Measurements from ENCODE around the gene MT1B. TPM values are rescaled to one million over a fixed set of nuclear protein-coding genes. Genes with fewer than 3 reads are reported as not detected.

The MT1B gene
- total RNA-seq, result not detected

GRCh38 chr16:56651586-56651985 lies at the start of gene MT1B:
MT1B (plus strand) TSS chr16:56651886; CDS start chr16:56651954, 68 bp downstream.
- ChIA-PET CTCF (no interaction called here), POLR2A (no interaction called here)
- H3K4me3 Mint-ChIP-seq, result no peak within 1 kb of the TSS
- peaks cover 57% of the 10 kb centered on the region for H3K27me3 Mint-ChIP-seq
- H3K27ac Mint-ChIP-seq, result no peak within 1 kb of the TSS
- no peaks in the 10 kb centered on the region for H3K36me3 Mint-ChIP-seq (ENCODE audit: low read depth)
- H3K4me1 Mint-ChIP-seq, result no peaks in the 10 kb centered on the region
- no peak for DNase-seq
- no peaks in the 10 kb centered on the region for H3K9me3 Mint-ChIP-seq

DNA sequence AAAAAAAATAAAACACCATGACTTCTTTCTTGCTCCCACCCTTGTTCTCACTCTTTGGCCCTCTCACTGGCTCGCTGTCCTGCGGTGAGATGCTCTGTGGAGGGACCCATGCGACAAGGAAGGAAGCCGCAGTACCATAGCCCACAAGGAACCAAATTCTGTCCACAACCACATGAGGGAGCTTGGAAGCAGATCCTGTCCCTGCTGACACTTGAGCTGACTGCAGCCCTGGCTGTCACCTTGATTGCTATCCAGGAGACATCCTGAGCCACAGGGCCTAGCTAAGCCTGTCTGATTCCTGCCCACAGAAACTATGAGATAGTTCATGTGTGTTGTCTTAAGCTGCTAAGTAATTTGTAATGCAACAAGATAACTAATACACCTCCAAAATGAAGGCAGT lies 48.1 kb upstream of the MT1B start:
- peaks cover 20% of the 10 kb centered on the region for H3K4me1 Mint-ChIP-seq
- no peaks in the 10 kb centered on the region for H3K9me3 Mint-ChIP-seq
- peaks cover 18% of the 10 kb centered on the region for H3K27me3 Mint-ChIP-seq
- ChIA-PET CTCF (interaction anchor here (1.0 to 1.3 kb wide), 3 partner anchors 22 to 98 kb away, joined by 3 to 4 read pairs (median 3); partner anchors contain the start of gene MT1E), POLR2A (interaction anchor here (1.8 kb wide), 1 partner anchor 79 kb away, joined by 6 read pairs; no protein-coding TSS in a partner anchor)
- no peak for DNase-seq
- H3K36me3 Mint-ChIP-seq (ENCODE audit: low read depth), result no peaks in the 10 kb centered on the region
- no peak overlapping the region for H3K27ac Mint-ChIP-seq
- no peak overlapping the region for H3K4me3 Mint-ChIP-seq

GRCh38 chr16:56604966-56605365 lies 46.7 kb upstream of the MT1B start:
- ChIA-PET CTCF (interaction anchor here (0.5 to 0.7 kb wide), 2 partner anchors 38 to 813 kb away, joined by 3 to 5 read pairs; no protein-coding TSS in a partner anchor), POLR2A (interaction anchor here (4.7 to 7.4 kb wide), 2 partner anchors 20 to 78 kb away, joined by 29 to 96 read pairs; partner anchors contain the start of genes MT1E and MT1X)
- no peak for DNase-seq
- Mint-ChIP-seq H3K27ac (no peak overlapping the region), H3K4me3 (no peak overlapping the region), H3K9me3 (no peaks in the 10 kb centered on the region), H3K27me3 (peaks cover 18% of the 10 kb centered on the region), H3K36me3 (ENCODE audit: low read depth) (no peaks in the 10 kb centered on the region), H3K4me1 (peaks cover 30% of the 10 kb centered on the region)

GRCh38 chr16:56605475-56605874 lies 46.2 kb upstream of the MT1B start:
- ChIA-PET POLR2A (interaction anchor here (4.7 to 7.4 kb wide), 2 partner anchors 20 to 77 kb away, joined by 29 to 96 read pairs; partner anchors contain the start of genes MT1E and MT1X), CTCF (interaction anchor here (0.7 kb wide), 1 partner anchor 38 kb away, joined by 3 read pairs; no protein-coding TSS in a partner anchor)
- Mint-ChIP-seq H3K4me1 (peaks cover 33% of the 10 kb centered on the region), H3K27ac (no peak overlapping the region), H3K9me3 (no peaks in the 10 kb centered on the region), H3K4me3 (no peak overlapping the region), H3K27me3 (peaks cover 13% of the 10 kb centered on the region), H3K36me3 (ENCODE audit: low read depth) (no peaks in the 10 kb centered on the region)
- no peak for DNase-seq

DNA sequence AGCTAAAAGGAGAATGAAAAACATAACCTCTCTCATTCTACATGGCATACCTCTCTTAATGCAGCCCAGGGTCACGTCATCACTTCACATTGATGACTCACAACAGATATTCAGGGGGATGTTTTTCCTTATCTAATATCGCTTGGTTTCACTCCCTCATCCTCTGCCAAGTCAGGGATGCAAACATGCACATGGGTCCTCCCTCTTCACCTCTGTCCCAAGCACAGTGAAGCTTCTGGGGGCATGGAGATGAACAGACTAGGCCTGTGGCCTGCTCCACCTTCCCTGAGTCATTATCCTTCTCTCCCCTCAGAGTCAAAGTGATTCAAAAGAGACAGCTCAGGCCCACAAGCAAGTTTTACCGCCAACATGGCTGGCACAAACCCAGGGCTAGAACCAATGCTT lies 45.6 kb upstream of the MT1B start:
- Mint-ChIP-seq H3K4me1 (peaks cover 37% of the 10 kb centered on the region), H3K27ac (no peak overlapping the region), H3K9me3 (no peaks in the 10 kb centered on the region), H3K36me3 (ENCODE audit: low read depth) (no peaks in the 10 kb centered on the region), H3K27me3 (peaks cover 7% of the 10 kb centered on the region), H3K4me3 (no peak overlapping the region)
- DNase-seq, result no peak
- POLR2A ChIA-PET, result interaction anchor here (4.7 to 7.4 kb wide), 2 partner anchors 19 to 77 kb away, joined by 29 to 96 read pairs; partner anchors contain the start of genes MT1E and MT1X
- CTCF ChIA-PET, result no interaction called here

DNA sequence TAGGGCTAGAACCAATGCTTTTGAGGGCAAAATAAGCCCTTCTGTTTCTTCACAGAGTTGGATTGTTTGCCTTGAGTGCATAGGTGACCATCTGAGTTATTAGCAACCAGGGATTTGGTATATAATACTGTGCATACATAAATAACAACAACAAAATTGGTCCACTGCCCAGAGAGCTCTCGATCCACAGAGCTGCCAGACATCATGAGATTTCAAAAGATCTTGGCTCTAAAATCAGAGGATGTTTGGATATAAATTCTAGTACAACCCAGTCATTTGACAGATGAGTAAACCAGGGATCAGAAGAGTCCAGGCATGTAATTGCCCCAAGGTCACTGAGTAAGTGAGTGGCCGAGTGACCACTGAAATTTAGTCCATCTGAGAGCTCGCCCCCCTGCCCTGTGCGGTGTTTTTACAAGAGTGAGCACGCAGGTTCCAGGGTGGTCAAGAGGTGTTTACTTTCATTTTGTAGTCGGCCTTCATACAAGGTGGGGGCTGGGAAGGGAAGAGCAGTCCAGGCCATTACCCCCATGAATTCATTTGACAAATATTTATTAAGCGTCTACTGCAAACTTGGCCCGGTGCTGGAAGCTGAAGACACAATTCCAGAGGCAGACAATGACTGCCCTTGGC lies 45.1 kb upstream of the MT1B start:
- no peaks in the 10 kb centered on the region for H3K9me3 Mint-ChIP-seq
- peaks cover 3% of the 10 kb centered on the region for H3K27me3 Mint-ChIP-seq
- no peak overlapping the region for H3K27ac Mint-ChIP-seq
- ChIA-PET POLR2A (interaction anchor here (4.7 to 7.4 kb wide), 2 partner anchors 19 to 76 kb away, joined by 29 to 96 read pairs; partner anchors contain the start of genes MT1E and MT1X), CTCF (no interaction called here)
- no peak for DNase-seq
- H3K36me3 Mint-ChIP-seq (ENCODE audit: low read depth), result no peaks in the 10 kb centered on the region
- H3K4me1 Mint-ChIP-seq, result peaks cover 41% of the 10 kb centered on the region
- H3K4me3 Mint-ChIP-seq, result no peak overlapping the region

DNA sequence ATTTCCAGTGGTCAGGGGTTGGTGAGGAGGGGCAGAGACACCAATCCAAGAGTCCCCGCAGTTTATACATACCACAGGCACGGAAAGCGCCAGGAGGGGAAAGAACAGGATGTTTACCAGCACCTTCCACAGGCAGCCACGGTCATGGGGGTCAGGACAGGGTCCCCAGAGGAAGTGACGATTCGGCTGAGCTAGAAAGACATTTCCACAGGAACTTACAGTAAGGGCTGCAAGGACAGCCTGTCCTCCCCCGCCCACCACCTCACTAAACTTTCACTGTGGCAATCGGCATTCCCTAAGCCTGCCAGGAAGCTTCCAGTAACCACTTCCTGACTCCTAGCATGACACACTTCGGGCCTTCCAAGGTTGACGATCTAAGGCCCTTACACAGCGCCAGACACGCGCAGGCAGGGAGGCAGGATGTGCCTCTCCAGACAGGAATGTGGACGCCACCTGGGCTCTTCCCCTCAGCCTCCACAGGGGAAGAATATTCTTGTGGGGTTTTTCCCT lies 44.5 kb upstream of the MT1B start:
- Mint-ChIP-seq H3K36me3 (ENCODE audit: low read depth) (no peaks in the 10 kb centered on the region), H3K9me3 (no peaks in the 10 kb centered on the region), H3K27ac (no peak overlapping the region), H3K4me1 (peaks cover 41% of the 10 kb centered on the region), H3K4me3 (peak overlapping the region; percentile 93), H3K27me3 (peaks cover 2% of the 10 kb centered on the region)
- ChIA-PET POLR2A (interaction anchor here (1.4 to 7.4 kb wide), 4 partner anchors 11 to 75 kb away, joined by 4 to 96 read pairs (median 18); partner anchors contain the start of genes MT1E and MT1X), CTCF (no interaction called here)
- DNase-seq, result no peak

GRCh38 chr16:56607675-56608042 lies 44.0 kb upstream of the MT1B start:
- Mint-ChIP-seq H3K4me3 (peak overlapping the region; percentile 93), H3K4me1 (peaks cover 43% of the 10 kb centered on the region), H3K27me3 (peaks cover 2% of the 10 kb centered on the region), H3K27ac (peak overlapping the region; percentile 53), H3K36me3 (ENCODE audit: low read depth) (no peaks in the 10 kb centered on the region), H3K9me3 (no peaks in the 10 kb centered on the region)
- CTCF ChIA-PET, result no interaction called here
- no peak for DNase-seq
- POLR2A ChIA-PET, result interaction anchor here (1.4 to 7.4 kb wide), 4 partner anchors 11 to 75 kb away, joined by 4 to 96 read pairs (median 18); partner anchors contain the start of genes MT1E and MT1X

DNA sequence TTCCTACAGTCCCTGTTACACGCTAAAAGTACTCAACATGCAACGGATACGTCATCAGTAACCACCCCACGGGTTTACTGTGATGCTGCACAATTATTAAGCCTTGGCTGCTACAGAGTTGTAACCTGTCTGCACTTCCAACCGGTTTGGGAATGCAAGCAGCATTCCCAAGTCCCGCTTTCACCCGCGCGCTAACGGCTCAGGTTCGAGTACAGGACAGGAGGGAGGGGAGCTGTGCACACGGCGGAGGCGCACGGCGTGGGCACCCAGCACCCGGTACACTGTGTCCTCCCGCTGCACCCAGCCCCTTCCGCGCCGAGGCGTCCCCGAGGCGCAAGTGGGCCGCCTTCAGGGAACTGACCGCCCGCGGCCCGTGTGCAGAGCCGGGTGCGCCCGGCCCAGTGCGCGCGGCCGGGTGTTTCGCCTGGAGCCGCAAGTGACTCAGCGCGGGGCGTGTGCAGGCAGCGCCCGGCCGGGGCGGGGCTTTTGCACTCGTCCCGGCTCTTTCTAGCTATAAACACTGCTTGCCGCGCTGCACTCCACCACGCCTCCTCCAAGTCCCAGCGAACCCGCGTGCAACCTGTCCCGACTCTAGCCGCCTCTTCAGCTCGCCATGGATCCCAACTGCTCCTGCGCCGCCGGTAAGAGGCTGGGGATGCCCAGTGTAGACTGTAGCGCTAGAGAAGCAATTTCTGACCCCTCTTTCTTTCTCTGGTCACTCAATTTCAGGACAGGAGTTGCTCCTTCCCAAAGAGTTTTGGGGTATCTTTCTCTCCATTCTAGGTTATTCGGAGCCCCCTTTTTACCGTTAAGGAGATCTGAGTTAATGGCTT lies 43.4 kb upstream of the MT1B start, which contains the start of gene MT2A:
TSS of gene MT2A (plus strand) at position 542 of the 833 bp plus-strand sequence. CDS start at position 614, 72 bp downstream.
- Mint-ChIP-seq H3K9me3 (no peaks in the 10 kb centered on the region), H3K27ac (peak within 1 kb of the TSS; percentile 78), H3K27me3 (peaks cover 2% of the 10 kb centered on the region), H3K36me3 (ENCODE audit: low read depth) (no peaks in the 10 kb centered on the region), H3K4me1 (peaks cover 43% of the 10 kb centered on the region), H3K4me3 (peak within 1 kb of the TSS; percentile 93)
- peak; percentile 93 for DNase-seq
- POLR2A ChIA-PET, result interaction anchor here (0.7 to 7.4 kb wide), 10 partner anchors 10 to 324 kb away, joined by 3 to 96 read pairs (median 4); partner anchors contain the start of genes HERPUD1, MT1E and MT1X
- CTCF ChIA-PET, result interaction anchor here (0.6 to 3.4 kb wide), 5 partner anchors 10 to 94 kb away, joined by 3 to 12 read pairs (median 9); partner anchors contain the start of gene MT1E

DNA sequence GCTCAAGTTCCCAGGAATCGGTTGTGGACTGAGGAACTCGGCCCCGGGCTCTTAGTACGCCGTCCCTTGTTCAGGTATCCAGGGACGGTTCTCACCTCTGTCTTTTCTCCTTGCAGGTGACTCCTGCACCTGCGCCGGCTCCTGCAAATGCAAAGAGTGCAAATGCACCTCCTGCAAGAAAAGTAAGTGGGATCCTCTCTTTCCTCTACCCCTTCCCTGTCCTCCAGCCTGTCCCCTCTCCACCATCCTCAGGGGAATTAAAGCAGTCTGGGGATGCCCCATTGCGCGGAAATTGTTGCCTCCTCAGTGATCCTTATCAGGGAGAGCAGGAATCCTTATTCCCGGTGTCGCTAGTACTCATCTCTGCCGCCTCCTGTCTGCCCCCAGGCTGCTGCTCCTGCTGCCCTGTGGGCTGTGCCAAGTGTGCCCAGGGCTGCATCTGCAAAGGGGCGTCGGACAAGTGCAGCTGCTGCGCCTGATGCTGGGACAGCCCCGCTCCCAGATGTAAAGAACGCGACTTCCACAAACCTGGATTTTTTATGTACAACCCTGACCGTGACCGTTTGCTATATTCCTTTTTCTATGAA lies 42.7 kb upstream of the MT1B start:
- Mint-ChIP-seq H3K9me3 (no peaks in the 10 kb centered on the region), H3K36me3 (ENCODE audit: low read depth) (no peaks in the 10 kb centered on the region), H3K27me3 (peaks cover 2% of the 10 kb centered on the region), H3K4me3 (peak overlapping the region; percentile 93), H3K27ac (peak overlapping the region; percentile 78), H3K4me1 (peaks cover 44% of the 10 kb centered on the region)
- POLR2A ChIA-PET, result interaction anchor here (0.8 to 7.4 kb wide), 11 partner anchors 9 to 323 kb away, joined by 3 to 96 read pairs (median 4); partner anchors contain the start of genes HERPUD1, MT1E and MT1X
- no peak for DNase-seq
- CTCF ChIA-PET, result interaction anchor here (0.9 to 3.4 kb wide), 7 partner anchors 16 to 93 kb away, joined by 3 to 12 read pairs (median 6); partner anchors contain the start of genes MT1E and MT1X

DNA sequence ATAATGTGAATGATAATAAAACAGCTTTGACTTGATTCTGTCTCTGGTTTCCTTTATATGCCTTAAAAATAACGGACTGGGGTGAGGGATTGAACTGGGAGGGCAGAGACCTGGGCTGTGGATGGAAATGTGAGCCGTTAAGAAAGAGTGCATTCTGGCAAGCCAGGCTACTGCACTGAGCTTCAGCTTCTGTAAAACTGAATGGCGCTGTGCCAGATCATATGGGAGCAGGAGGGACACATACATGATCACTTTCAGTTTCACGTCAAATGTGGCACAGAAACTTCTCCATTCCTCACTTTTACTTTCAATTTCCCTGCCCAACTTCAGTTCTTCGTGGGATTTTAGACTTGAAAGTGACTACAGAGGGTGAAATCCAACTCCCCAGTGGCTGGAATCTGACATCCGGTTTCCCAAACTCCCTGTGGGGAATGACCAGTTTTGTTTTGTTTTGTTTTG lies 42.2 kb upstream of the MT1B start:
- peaks cover 49% of the 10 kb centered on the region for H3K4me1 Mint-ChIP-seq
- ChIA-PET POLR2A (interaction anchor here (0.8 to 7.4 kb wide), 9 partner anchors 9 to 322 kb away, joined by 3 to 96 read pairs (median 4); partner anchors contain the start of genes HERPUD1, MT1E and MT1X), CTCF (interaction anchor here (0.9 to 3.4 kb wide), 6 partner anchors 8 to 93 kb away, joined by 3 to 12 read pairs (median 8); partner anchors contain the start of genes MT1E and MT1X)
- H3K9me3 Mint-ChIP-seq, result no peaks in the 10 kb centered on the region
- DNase-seq, result peak; percentile 67
- peak overlapping the region; percentile 93 for H3K4me3 Mint-ChIP-seq
- H3K27me3 Mint-ChIP-seq, result peaks cover 2% of the 10 kb centered on the region
- peak overlapping the region; percentile 78 for H3K27ac Mint-ChIP-seq
- no peaks in the 10 kb centered on the region for H3K36me3 Mint-ChIP-seq (ENCODE audit: low read depth)
